ENCODE results near the gene GABRR1. TPM values are rescaled to one million over a fixed set of nuclear protein-coding genes. Genes with fewer than 3 reads are reported as not detected.
A peak's percentile ranks its signal among the peaks of the same experiment; 100 is the strongest.

GABRR1 gene
- total RNA-seq, 2 donors from 2014 or later, result 5.4 TPM; not detected in 1

DNA sequence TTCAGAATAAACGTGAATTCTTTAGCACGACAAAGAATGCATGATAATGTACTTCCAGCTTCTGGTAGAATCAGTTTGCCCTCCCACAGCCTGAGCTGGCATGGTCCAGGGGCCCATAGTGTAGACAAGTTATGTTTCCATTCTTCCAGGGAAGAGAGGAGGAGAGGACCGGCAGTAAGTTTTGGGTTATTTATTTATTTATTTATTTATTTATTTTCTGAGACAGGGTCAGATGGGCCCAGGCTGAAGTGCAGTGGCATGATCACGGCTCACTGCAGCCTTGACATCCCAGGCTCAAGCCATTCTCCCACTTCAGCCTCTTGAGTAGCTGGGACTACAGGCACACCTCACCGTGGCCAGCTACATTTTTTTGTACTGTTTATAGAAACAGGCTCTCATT is 4.7 kb downstream of the GABRR1 start:
- Histone ChIP-seq H3K27me3 (replicated peaks; ENCODE audit: insufficient read depth) (no peaks in the 10 kb centered on the region), H3K4me1 (ENCODE audit: control insufficient read depth in 1 of 2, low read depth in 2 of 2) (peaks cover 0 to 35% of the 10 kb centered on the region in 2 donors), H3K36me3 (no peaks in the 10 kb centered on the region), H3K9me3 (no peaks in the 10 kb centered on the region), H3K4me3 (no peak overlapping the region), H3K27ac (no peak overlapping the region)
- DNase-seq (ENCODE audit: low spot score) (no peak), ATAC-seq (ENCODE audit: insufficient number of reproducible peaks, low FRiP score, low read depth) (no peak)
- TF ChIP-seq CTCF (IDR thresholded peaks at IDR 0.05), result no peak

DNA sequence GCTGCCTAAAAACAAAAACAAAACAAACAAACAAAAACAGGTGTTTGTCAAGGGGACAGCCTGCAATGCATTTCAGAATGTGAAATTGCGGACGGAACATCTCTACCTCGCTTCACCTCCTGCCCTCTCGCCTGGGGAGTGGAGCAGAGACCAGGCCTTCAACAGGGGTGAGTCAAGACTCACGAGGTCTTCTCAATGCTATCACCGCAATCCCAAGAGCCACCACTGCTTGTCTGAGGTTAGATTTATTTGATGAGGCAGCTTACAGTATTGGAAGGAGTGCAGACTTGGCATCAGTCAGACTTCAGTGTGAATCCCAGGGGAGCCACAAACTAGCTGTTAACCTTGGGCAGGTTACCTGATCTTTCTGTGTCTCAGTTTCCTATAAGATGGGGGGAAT is 7.7 kb downstream of the GABRR1 start:
- DNase-seq (ENCODE audit: low spot score), result no peak
- TF ChIP-seq CTCF (IDR thresholded peaks at IDR 0.05), result no peak
- H3K4me1 ChIP-seq (ENCODE audit: control insufficient read depth in 1 of 2, low read depth in 2 of 2), result peaks cover 3 to 45% of the 10 kb centered on the region in 2 donors
- H3K4me3 ChIP-seq, result no peak overlapping the region
- no peaks in the 10 kb centered on the region for H3K36me3 ChIP-seq
- no peaks in the 10 kb centered on the region for H3K9me3 ChIP-seq
- H3K27me3 ChIP-seq (replicated peaks; ENCODE audit: insufficient read depth), result no peaks in the 10 kb centered on the region
- H3K27ac ChIP-seq, result no peak overlapping the region
- no peak for ATAC-seq (ENCODE audit: insufficient number of reproducible peaks, low FRiP score, low read depth)

GRCh38 chr6:89208551-89208950 is 8.6 kb downstream of the GABRR1 start:
- Histone ChIP-seq H3K36me3 (no peaks in the 10 kb centered on the region), H3K4me3 (no peak overlapping the region), H3K27ac (peak overlapping the region; percentile 1 to 40), H3K27me3 (replicated peaks; ENCODE audit: insufficient read depth) (no peaks in the 10 kb centered on the region), H3K9me3 (no peaks in the 10 kb centered on the region), H3K4me1 (ENCODE audit: control insufficient read depth in 1 of 2, low read depth in 2 of 2) (peaks cover 3 to 45% of the 10 kb centered on the region in 2 donors)
- DNase-seq (ENCODE audit: low spot score) (peak; percentile 21), ATAC-seq (ENCODE audit: insufficient number of reproducible peaks, low FRiP score, low read depth) (no peak)
- TF ChIP-seq CTCF (IDR thresholded peaks at IDR 0.05), result no peak

DNA sequence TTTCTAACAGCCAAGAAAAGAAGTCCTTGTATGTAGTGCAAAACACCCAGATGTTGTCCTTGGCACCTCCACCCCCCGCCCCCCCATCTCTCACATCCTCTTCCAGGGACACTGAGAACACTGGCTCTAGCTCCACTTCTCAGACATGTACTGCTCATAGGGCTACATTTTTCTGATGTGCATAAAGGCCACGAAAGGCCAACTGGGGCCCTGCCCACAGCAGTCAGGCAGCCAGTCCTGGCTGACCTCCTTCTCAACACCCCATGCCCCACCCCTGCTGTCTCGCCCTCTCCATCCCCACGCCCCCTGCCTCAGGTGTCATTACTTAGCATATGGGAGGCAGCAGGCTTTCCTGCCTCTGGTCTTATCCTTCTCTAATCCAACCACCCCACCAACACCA is 11.3 kb downstream of the GABRR1 start:
- H3K9me3 ChIP-seq, result no peaks in the 10 kb centered on the region
- no peaks in the 10 kb centered on the region for H3K36me3 ChIP-seq
- ATAC-seq (ENCODE audit: insufficient number of reproducible peaks, low FRiP score, low read depth) (peak; percentile 45), DNase-seq (ENCODE audit: low spot score) (peak; percentile 32)
- no peak for TF ChIP-seq CTCF (IDR thresholded peaks at IDR 0.05)
- H3K4me3 ChIP-seq, result no peak overlapping the region
- peak overlapping the region; percentile 50 to 52 for H3K27ac ChIP-seq
- peaks cover 3 to 45% of the 10 kb centered on the region in 2 donors for H3K4me1 ChIP-seq (ENCODE audit: control insufficient read depth in 1 of 2, low read depth in 2 of 2)
- H3K27me3 ChIP-seq (replicated peaks; ENCODE audit: insufficient read depth), result no peaks in the 10 kb centered on the region

DNA sequence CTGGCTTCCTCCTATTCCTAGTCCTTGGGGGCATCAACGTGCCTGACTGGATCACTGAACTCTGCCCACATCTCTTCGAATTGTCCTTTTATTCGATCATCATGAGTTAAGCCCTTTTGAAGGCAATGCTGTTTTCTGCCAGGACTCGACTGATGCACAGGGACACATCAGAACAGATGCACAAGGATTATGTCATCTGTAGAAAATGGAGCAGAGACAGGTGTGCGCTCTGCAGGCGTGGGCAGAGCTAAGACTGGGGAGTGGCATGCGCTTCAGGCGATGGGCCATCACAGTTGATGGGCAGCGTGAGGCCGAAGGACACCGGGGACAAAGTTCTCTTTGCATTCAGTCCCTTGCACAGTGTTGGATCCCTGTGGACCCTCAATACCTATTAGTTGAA is 13.1 kb downstream of the GABRR1 start:
- ATAC-seq (ENCODE audit: insufficient number of reproducible peaks, low FRiP score, low read depth), result no peak
- Histone ChIP-seq H3K36me3 (no peaks in the 10 kb centered on the region), H3K27ac (no peak overlapping the region), H3K9me3 (no peaks in the 10 kb centered on the region), H3K27me3 (replicated peaks; ENCODE audit: insufficient read depth) (no peaks in the 10 kb centered on the region), H3K4me1 (ENCODE audit: control insufficient read depth in 1 of 2, low read depth in 2 of 2) (peaks cover 3 to 45% of the 10 kb centered on the region in 2 donors), H3K4me3 (no peak overlapping the region)
- no peak for DNase-seq (ENCODE audit: low spot score)
- no peak for TF ChIP-seq CTCF (IDR thresholded peaks at IDR 0.05)

Measured in thoracic aorta (tissue), 2 donors.